Trophoblast cell (in vitro differentiated cells and primary cell): ENCODE measurements around the gene SORCS1.

Source experiments
- DNase-seq, 2 donors: peaks; one replicate each; pipeline ENCODE4 v3.0.0-alpha.2; 2016
- H2AFZ ChIP-seq: 2 replicates; pipeline ENCODE4 v1.6.1; 2013; ENCODE audit warnings: low read length, moderate library complexity, mild to moderate bottlenecking; ENCODE audit not compliant: insufficient read depth, poor library complexity
- H2AK5ac ChIP-seq: 2 replicates; pipeline ENCODE4 v1.6.1; 2013; ENCODE audit warnings: mild to moderate bottlenecking, low read length
- H2BK120ac ChIP-seq: 2 replicates; pipeline ENCODE4 v1.6.1; 2013; ENCODE audit warnings: low read length, mild to moderate bottlenecking, moderate library complexity; ENCODE audit not compliant: insufficient read depth, poor library complexity
- H2BK12ac ChIP-seq: 2 replicates; pipeline ENCODE4 v1.6.1; 2013; ENCODE audit warnings: mild to moderate bottlenecking, low read length, moderate library complexity
- H2BK5ac ChIP-seq: 2 replicates; pipeline ENCODE4 v1.6.1; 2013; ENCODE audit warnings: low read length, low read depth, moderate library complexity, mild to moderate bottlenecking; ENCODE audit not compliant: poor library complexity
- H3K14ac ChIP-seq: 2 replicates; pipeline ENCODE4 v1.6.1; 2013; ENCODE audit warnings: mild to moderate bottlenecking, low read length
- H3K18ac ChIP-seq: 2 replicates; pipeline ENCODE4 v1.6.1; 2013; ENCODE audit warnings: mild to moderate bottlenecking, low read length
- H3K23ac ChIP-seq: 2 replicates; pipeline ENCODE4 v1.6.1; 2013; ENCODE audit warnings: low read length
- H3K27ac ChIP-seq: 2 replicates; pipeline ENCODE4 v1.5.1; 2013; ENCODE audit warnings: low read depth, mild to moderate bottlenecking, inconsistent platforms, low read length, moderate library complexity
- H3K27me3 ChIP-seq: 2 replicates; pipeline ENCODE4 v1.6.1; 2013; ENCODE audit warnings: inconsistent platforms, mild to moderate bottlenecking, low read length, moderate library complexity; ENCODE audit not compliant: insufficient read depth
- H3K36me3 ChIP-seq, 2 experiments: 1 replicate in 1 of 2; 2 replicates in 1 of 2; pipeline ENCODE4 v1.6.1; 2013; ENCODE audit warnings: low read length in 2 of 2, mild to moderate bottlenecking in 2 of 2, moderate library complexity in 1 of 2; ENCODE audit not compliant: insufficient read depth in 2 of 2, control insufficient read depth in 1 of 2
- H3K4ac ChIP-seq: 2 replicates; pipeline ENCODE4 v1.6.1; 2013; ENCODE audit warnings: low read depth, mild to moderate bottlenecking, low read length, moderate library complexity
- H3K4me1 ChIP-seq, 2 experiments: 1 replicate in 1 of 2; 2 replicates in 1 of 2; pipeline ENCODE4 v1.6.1; 2013; ENCODE audit warnings: low read length in 2 of 2, mild to moderate bottlenecking in 2 of 2, moderate library complexity in 1 of 2; ENCODE audit not compliant: insufficient read depth in 2 of 2, control insufficient read depth in 1 of 2
- H3K4me2 ChIP-seq: 2 replicates; pipeline ENCODE4 v1.6.1; 2013; ENCODE audit warnings: inconsistent platforms, mild to moderate bottlenecking, low read length, moderate library complexity
- H3K4me3 ChIP-seq: 2 replicates; pipeline ENCODE4 v1.5.1; 2013; ENCODE audit warnings: mild to moderate bottlenecking, low read depth, low read length, inconsistent platforms
- H3K79me1 ChIP-seq: one replicate; pipeline ENCODE4 v1.6.1; 2013; ENCODE audit warnings: low read length
- H3K79me2 ChIP-seq: 2 replicates; pipeline ENCODE4 v1.6.1; 2013; ENCODE audit warnings: low read length, mild to moderate bottlenecking; ENCODE audit not compliant: control insufficient read depth, insufficient read depth, poor library complexity
- H3K9ac ChIP-seq: 2 replicates; pipeline ENCODE4 v1.6.1; 2013; ENCODE audit warnings: mild to moderate bottlenecking, low read length
- H3K9me3 ChIP-seq: 2 replicates; pipeline ENCODE4 v1.6.1; 2013; ENCODE audit warnings: low read depth, mild to moderate bottlenecking, control low read depth, inconsistent platforms, low read length; ENCODE audit not compliant: insufficient read depth
- H4K12ac ChIP-seq: 2 replicates; pipeline ENCODE4 v1.6.1; 2013; ENCODE audit warnings: low read depth, mild to moderate bottlenecking, low read length, moderate library complexity
- H4K8ac ChIP-seq: 2 replicates; pipeline ENCODE4 v1.6.1; 2013; ENCODE audit warnings: low read depth, mild to moderate bottlenecking, low read length, moderate library complexity
- H4K91ac ChIP-seq: one replicate; pipeline ENCODE4 v1.6.1; 2013; ENCODE audit warnings: low read depth, mild to moderate bottlenecking, low read length, moderate library complexity
- WGBS: extraction: QIAGEN DNeasy Blood & Tissue Kit; methylation state at CpG from one replicate; pipeline ENCODE4 v1.1.7; 2013; ENCODE audit warnings: missing lambda C conversion rate; ENCODE audit not compliant: insufficient read length, insufficient coverage; ENCODE audit errors: extremely low coverage; 5-methylcytosine and 5-hydroxymethylcytosine counted together

The SORCS1 gene

DNA sequence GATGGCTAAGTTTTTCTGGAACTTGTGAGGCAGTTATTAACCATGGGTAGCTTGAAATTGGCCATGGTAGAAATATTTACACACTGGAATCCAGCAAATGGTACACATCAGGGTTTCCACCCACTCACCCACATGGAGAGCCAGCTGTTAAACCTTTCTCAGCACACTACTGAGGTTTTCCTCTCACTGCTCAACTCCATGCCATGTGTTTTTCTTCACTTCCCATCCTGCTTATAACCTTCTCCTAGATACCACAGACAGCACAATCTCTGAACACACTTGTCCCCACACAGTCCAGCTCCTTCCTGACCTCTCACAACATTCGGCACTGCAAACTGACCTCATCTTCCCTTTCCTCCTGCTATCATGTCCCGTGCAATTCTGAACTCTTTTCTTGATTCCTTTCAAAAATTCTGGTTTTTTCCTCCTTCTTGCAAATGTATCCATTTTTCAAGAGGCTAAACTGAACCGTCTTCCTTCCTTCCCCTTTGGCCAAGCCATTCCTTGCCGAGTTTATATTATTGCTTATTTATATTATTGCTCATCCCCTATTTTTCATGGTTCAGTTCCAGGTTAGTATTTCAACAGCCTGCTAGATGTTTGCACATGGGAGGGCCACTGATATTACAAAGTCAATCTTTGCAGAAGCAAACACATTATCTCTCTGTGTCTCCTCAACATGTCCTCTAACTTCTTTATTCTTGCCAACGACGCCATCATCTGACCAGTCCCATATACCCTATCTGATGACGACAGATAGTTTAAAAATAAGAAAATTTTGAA lies 606.4 kb downstream of the SORCS1 start:
- H3K4me2 ChIP-seq: no peak overlapping the region
- H4K91ac ChIP-seq: no peak overlapping the region
- WGBS: no CpG with 5 or more reads among the region's 7 CpGs

DNA sequence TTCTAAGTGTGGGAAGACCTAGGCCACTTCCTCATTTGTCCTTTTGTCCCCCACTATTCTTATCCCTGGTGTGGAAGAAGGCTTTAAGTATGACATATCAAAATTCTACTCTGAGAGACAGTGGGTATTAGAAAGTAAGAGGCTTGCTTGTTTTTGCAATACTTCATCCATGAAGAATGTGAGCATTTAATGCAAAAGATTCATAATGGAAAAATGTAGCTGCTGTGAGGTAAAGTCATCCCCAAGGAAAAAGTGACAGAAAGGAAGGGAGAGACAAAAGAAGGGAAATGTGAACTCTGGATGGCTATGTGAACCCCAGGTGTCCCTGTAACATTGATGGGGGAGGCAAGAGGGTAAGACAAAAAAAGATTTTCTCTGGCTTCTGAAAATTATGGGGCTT lies 607.5 kb downstream of the SORCS1 start:
- Histone ChIP-seq H3K14ac (no peak overlapping the region), H3K79me1 (no peaks in the 10 kb centered on the region), H2AFZ (no peak overlapping the region), H4K12ac (no peak overlapping the region), H3K27me3 (no peaks in the 10 kb centered on the region), H3K4me2 (no peak overlapping the region), H3K4ac (no peak overlapping the region), H3K4me3 (no peak overlapping the region), H4K8ac (no peak overlapping the region), H3K18ac (no peak overlapping the region), H2BK12ac (no peak overlapping the region), H3K27ac (no peak overlapping the region), H3K4me1 (peaks cover 0 to 1% of the 10 kb centered on the region in 2 experiments), H2BK5ac (no peak overlapping the region), H3K9me3 (no peaks in the 10 kb centered on the region), H3K79me2 (no peaks in the 10 kb centered on the region), H2AK5ac (no peak overlapping the region), H3K36me3 (no peaks in the 10 kb centered on the region), H3K9ac (no peak overlapping the region), H3K23ac (no peak overlapping the region), H2BK120ac (no peak overlapping the region), H4K91ac (no peak overlapping the region)
- DNase-seq: no peak

More for the DNA sequence above, 606.4 kb downstream of the SORCS1 start:
- peaks cover 0 to 1% of the 10 kb centered on the region in 2 experiments for H3K4me1 ChIP-seq
- no peaks in the 10 kb centered on the region for H3K27me3 ChIP-seq
- no peak overlapping the region for H3K14ac ChIP-seq
- no peaks in the 10 kb centered on the region for H3K79me2 ChIP-seq
- DNase-seq: no peak
- H3K9me3 ChIP-seq: no peaks in the 10 kb centered on the region
- H3K4me3 ChIP-seq: no peak overlapping the region
- no peak overlapping the region for H2AK5ac ChIP-seq
- H2BK12ac ChIP-seq: no peak overlapping the region
- no peak overlapping the region for H2BK120ac ChIP-seq
- H2BK5ac ChIP-seq: no peak overlapping the region
- H3K9ac ChIP-seq: no peak overlapping the region
- no peaks in the 10 kb centered on the region for H3K79me1 ChIP-seq
- no peak overlapping the region for H3K27ac ChIP-seq
- H4K8ac ChIP-seq: no peak overlapping the region
- H3K18ac ChIP-seq: no peak overlapping the region
- no peak overlapping the region for H3K23ac ChIP-seq
- H3K4ac ChIP-seq: no peak overlapping the region
- no peak overlapping the region for H4K12ac ChIP-seq
- H3K36me3 ChIP-seq: no peaks in the 10 kb centered on the region
- no peak overlapping the region for H2AFZ ChIP-seq

DNA sequence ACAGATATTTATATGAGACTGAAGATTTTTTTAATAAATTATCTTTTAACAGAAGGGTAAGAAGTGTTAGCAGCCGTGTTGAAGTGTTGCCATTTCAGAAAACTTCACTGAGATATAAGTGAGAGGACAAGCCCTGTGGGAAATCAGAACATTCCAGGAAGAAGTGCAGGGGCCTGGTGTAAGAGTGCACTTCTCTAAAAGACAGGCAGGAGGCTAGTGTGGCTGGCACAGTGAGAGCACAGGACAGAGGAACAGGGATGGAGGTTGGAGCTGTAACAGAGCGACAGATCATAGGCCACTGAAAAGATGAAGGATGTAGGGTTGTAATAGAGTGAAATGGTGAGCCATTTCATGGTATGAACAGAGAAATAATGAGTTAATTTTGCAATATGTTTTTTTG lies 608.9 kb downstream of the SORCS1 start:
- Histone ChIP-seq H3K27ac (no peak overlapping the region), H2BK12ac (no peak overlapping the region), H3K79me1 (no peaks in the 10 kb centered on the region), H3K23ac (no peak overlapping the region), H2BK5ac (no peak overlapping the region), H3K9me3 (no peaks in the 10 kb centered on the region), H2BK120ac (no peak overlapping the region), H3K18ac (no peak overlapping the region), H3K4me3 (no peak overlapping the region), H3K27me3 (no peaks in the 10 kb centered on the region), H3K79me2 (no peaks in the 10 kb centered on the region), H2AFZ (no peak overlapping the region), H3K4me1 (no peaks in the 10 kb centered on the region), H3K14ac (no peak overlapping the region), H2AK5ac (no peak overlapping the region), H3K36me3 (no peaks in the 10 kb centered on the region), H4K8ac (no peak overlapping the region), H3K4ac (no peak overlapping the region), H4K91ac (no peak overlapping the region), H3K9ac (no peak overlapping the region), H4K12ac (no peak overlapping the region), H3K4me2 (no peak overlapping the region)
- no CpG with 5 or more reads among the region's 2 CpGs for WGBS
- DNase-seq: no peak

DNA sequence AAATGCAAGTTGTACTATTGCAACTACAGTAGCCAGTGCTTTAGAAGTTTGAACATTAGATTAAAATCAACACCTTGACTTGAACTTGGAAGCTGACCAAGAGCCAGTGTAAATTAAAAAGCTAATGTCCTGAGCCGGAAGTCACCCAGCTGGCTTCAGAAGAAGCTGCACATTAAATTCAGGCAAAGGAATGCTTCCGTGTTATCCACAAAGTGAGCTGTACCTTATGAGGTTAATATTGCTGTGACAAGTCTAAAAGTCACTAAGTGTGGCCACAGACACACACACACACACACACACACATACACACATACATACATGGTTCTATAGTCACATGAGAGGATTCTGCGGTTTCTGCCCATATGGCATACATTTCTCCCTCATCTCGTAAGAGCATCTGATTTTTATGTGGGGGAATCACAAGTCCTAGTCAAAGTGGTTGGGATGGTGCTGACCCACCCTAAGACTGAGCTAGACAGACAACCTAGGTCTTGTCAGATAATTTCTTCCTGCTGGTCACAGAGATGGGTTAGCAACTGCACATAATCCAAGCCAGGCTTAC lies 612.9 kb downstream of the SORCS1 start:
- Histone ChIP-seq H3K14ac (no peak overlapping the region), H3K27me3 (no peaks in the 10 kb centered on the region), H3K4ac (no peak overlapping the region), H3K4me1 (no peaks in the 10 kb centered on the region), H4K12ac (no peak overlapping the region), H2AFZ (no peak overlapping the region), H3K23ac (no peak overlapping the region), H2BK120ac (no peak overlapping the region), H3K79me1 (no peaks in the 10 kb centered on the region), H2BK12ac (no peak overlapping the region), H3K4me3 (no peak overlapping the region), H3K9me3 (no peaks in the 10 kb centered on the region), H3K27ac (no peak overlapping the region), H3K18ac (no peak overlapping the region), H3K4me2 (no peak overlapping the region), H3K9ac (no peak overlapping the region), H3K36me3 (no peaks in the 10 kb centered on the region), H2AK5ac (no peak overlapping the region), H4K91ac (no peak overlapping the region), H4K8ac (no peak overlapping the region), H2BK5ac (no peak overlapping the region), H3K79me2 (no peaks in the 10 kb centered on the region)
- no peak for DNase-seq
- no CpG with 5 or more reads among the region's 4 CpGs for WGBS
